ENCODE results near the gene LY9. TPM values are rescaled to one million over a fixed set of nuclear protein-coding genes. Genes with fewer than 3 reads are reported as not detected.

LY9 gene
- total and polyA plus RNA-seq, 9 of the 15 experiments (the other 6 are each of a cell fraction or from before 2014, with no cell fraction given): not detected

GRCh38 chr1:160866001-160866694, 70.2 kb downstream of the LY9 start:
- Histone ChIP-seq H3K4me3 (no peak overlapping the region), H3K79me2 (ENCODE audit: control insufficient read depth, insufficient read depth, low read length) (no peaks in the 10 kb centered on the region), H2AFZ (ENCODE audit: low read depth, low read length) (no peak overlapping the region), H3K27me3 (ENCODE audit: control insufficient read depth in 2 of 2, insufficient read depth in 2 of 2, low read length in 2 of 2) (peaks cover 4 to 24% of the 10 kb centered on the region in 2 experiments; a peak in 4 of 5 replicates), H3K4me1 (replicated peaks in 1 of 2; ENCODE audit: control insufficient read depth in 2 of 2, insufficient read depth in 2 of 2, low read length in 2 of 2) (no peaks in the 10 kb centered on the region), H3K4me2 (ENCODE audit: insufficient read depth, low read length) (no peak overlapping the region), H3K9me1 (ENCODE audit: control insufficient read depth, insufficient read depth, low read length) (no peaks in the 10 kb centered on the region), H3K9ac (ENCODE audit: insufficient read depth in 1 of 2, low read depth in 2 of 2, low read length in 2 of 2) (no peak overlapping the region), H3K36me3 (ENCODE audit: control insufficient read depth, insufficient read depth, low read length) (no peaks in the 10 kb centered on the region), H3K27ac (ENCODE audit: extremely low read depth, low read depth, low read length) (no peak overlapping the region), H3K9me3 (replicated peaks; ENCODE audit: control insufficient read depth, insufficient read depth, low read depth, low read length) (no peaks in the 10 kb centered on the region), H4K20me1 (replicated peaks; ENCODE audit: control insufficient read depth, insufficient read depth, low read length) (0 out of 2 replicates have a peak, but pooled peaks cover 2% of the 10 kb centered on the region)
- POLR2A ChIA-PET: interaction anchor here (1.5 kb wide), 1 partner anchor 24 kb away, joined by 3 read pairs; no protein-coding TSS in a partner anchor
- DNase-seq (ENCODE audit: extremely low read depth in 1 of 4, low spot score in 3 of 4): no peak
- intact Hi-C loops (cut with micrococcal nuclease): no loop called here
- in situ Hi-C loops (cut with MboI): no loop called here
- TF ChIP-seq ZNF699 (CRISPR knock-in tag; IDR thresholded peaks at IDR 0.05; ENCODE audit: insufficient replicate concordance) (no peak), CTCFL (IDR thresholded peaks at IDR 0.05; ENCODE audit: borderline replicate concordance, insufficient read depth, low read depth, low read length, poor library complexity, severe bottlenecking) (no peak), CREM (IDR thresholded peaks at IDR 0.05; ENCODE audit: low read depth) (no peak), CBX2 (IDR thresholded peaks at IDR 0.05; ENCODE audit: insufficient read depth, low read length, poor library complexity, severe bottlenecking) (no peak), SFPQ (IDR thresholded peaks at IDR 0.05; ENCODE audit: low read depth, low read length) (no peak), TAF15 (IDR thresholded peaks at IDR 0.05; ENCODE audit: low read depth, low read length) (no peak), ZNF121 (CRISPR knock-in tag; conservative IDR thresholded peaks at IDR 0.05) (no peak), CAMTA2 (CRISPR knock-in tag; conservative IDR thresholded peaks at IDR 0.05) (no peak)
- TF ChIP-seq, protein P1, sequence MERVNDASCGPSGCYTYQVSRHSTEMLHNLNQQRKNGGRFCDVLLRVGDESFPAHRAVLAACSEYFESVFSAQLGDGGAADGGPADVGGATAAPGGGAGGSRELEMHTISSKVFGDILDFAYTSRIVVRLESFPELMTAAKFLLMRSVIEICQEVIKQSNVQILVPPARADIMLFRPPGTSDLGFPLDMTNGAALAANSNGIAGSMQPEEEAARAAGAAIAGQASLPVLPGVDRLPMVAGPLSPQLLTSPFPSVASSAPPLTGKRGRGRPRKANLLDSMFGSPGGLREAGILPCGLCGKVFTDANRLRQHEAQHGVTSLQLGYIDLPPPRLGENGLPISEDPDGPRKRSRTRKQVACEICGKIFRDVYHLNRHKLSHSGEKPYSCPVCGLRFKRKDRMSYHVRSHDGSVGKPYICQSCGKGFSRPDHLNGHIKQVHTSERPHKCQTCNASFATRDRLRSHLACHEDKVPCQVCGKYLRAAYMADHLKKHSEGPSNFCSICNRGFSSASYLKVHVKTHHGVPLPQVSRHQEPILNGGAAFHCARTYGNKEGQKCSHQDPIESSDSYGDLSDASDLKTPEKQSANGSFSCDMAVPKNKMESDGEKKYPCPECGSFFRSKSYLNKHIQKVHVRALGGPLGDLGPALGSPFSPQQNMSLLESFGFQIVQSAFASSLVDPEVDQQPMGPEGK (CRISPR knock-in tag; IDR thresholded peaks at IDR 0.05; ENCODE audit: borderline replicate concordance): no peak
- no TSS peak for BruUV-seq (replicated peaks)
- ATAC-seq: no peak
- CTCF ChIA-PET (ENCODE audit: low intra/inter-chr PET ratio): no interaction called here
- no peak for FAIRE-seq

All from K562 (cell line).